CD4-positive, alpha-beta T cell treated with Interleukin-10 for 1 hour (primary cell): ENCODE data around the gene KDM3B.
A peak's percentile ranks its signal among the peaks of the same experiment; 100 is the strongest.

Experiments used
- DNase-seq: peaks from one replicate; pipeline ENCODE4 v3.0.0-alpha.2; 2020

The KDM3B gene

DNA sequence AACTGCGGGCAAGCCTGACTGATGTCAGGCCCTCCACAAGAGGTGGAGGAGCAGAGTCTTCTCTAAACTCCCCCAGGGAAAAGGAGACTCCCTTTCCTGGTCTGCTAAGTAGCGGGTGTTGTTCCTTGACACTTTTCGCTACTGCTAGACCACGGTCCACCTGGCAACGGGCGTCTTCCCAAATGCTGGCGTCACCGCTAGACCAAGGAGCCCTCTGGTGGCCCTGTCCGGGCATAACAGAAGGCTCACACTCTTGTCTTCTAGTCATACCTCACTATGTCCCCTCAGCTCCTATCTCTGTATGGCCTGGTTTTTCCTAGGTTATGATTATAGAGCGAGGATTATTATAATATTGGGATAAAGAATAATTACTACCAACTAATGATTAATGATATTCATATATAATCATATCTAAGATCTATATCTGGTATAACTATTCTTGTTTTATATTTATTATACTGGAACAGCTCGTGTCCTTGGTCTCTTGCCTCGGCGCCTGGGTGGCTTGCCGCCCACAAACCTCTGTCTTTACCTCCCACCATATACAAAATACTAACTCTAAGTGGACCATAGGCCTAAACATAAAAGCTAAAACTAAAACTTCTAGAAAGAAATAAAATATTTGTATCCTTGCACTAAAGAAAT lies 58.6 kb downstream of the KDM3B start:
- DNase-seq, result peak; percentile 25

DNA sequence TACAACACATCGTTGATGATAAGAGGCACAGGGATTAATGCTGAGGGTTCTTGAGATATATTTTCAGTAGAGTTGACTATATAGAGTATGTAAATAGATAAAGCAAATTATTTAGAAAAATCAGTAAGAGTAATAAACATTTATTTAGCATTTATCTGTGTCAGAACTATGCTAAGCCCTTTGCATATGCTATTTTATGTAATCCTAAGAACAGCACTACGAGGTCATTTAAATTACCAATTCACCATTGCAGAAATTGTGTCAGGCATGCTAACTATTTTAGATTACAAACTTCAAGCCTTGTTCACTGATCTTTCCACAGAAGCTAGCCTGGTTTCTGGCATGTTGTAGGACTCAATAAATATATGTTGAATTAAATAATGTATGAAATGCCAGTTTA lies 66.0 kb downstream of the KDM3B start:
- no peak for DNase-seq

DNA sequence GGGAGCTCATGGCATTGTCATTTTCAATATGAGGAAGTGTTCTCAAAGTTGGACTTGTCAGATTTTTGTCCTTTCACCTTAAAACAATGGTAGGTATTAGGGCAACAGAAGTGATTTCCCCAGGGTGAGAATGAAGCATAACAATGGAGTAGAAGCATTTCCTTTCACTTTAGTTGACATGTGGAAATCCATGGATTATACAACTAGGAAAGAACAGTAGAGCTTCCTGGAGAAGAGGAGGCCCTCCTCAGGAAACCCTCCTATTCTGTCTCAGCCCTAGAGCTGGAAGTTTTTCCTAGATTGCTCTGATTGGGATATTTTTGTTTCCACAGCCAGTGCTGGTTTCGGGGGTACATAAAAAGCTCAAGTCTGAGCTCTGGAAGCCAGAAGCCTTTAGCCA lies 72.6 kb downstream of the KDM3B start:
- no peak for DNase-seq

DNA sequence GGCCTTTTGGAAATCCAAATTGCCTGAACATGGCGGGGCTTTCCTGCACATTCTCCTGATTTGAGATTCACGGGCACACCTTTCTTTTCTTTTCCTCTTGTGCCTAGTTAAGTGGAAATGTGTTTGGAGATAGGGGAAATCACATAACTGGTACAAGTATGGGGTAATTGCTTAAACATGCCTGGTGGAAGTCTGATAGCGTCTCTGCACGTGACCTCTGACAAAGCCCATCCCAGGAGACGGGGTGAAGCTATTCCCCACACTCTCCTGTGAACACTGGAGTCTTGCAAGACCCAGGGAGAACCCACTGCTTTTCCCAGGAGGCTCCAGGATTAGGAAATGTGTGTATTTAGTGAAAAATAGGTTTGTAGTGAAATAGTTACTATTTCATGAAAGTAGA lies 83.5 kb downstream of the KDM3B start:
- no peak for DNase-seq

DNA sequence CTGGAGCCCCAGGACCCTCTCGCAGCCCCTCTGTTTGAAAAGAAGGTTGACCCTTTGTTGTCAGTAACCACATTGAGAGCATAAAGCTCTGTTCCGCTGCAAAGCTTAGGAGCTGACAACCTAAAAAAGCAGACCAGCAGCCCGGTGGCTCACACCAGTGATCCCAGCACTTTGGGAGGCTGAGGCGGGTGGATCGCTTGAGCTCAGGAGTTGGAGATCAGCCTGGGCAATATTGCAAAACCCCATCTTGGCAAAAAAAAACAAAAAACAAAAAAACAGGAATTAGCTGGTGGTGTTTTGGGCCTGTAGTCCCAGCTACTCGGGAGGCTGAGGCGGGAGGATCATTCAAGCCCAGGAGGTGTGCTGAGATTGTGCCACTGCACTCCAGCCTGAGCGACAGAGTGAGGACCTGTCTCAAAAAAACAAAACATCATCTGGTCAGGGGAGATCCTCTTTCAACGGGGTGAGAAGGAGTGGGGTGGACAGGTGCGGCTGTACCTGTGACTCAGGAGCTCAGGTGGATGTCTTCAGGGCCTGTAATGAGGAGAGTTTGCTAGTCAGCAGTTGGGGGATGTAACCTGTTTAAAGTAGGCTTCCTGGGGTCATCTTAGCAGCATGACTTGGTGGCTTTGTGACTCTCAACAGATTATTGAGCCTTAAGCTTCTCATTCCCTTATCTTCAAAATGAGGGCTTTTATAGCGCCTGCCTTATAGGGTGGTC lies 85.7 kb downstream of the KDM3B start:
- no peak for DNase-seq

DNA sequence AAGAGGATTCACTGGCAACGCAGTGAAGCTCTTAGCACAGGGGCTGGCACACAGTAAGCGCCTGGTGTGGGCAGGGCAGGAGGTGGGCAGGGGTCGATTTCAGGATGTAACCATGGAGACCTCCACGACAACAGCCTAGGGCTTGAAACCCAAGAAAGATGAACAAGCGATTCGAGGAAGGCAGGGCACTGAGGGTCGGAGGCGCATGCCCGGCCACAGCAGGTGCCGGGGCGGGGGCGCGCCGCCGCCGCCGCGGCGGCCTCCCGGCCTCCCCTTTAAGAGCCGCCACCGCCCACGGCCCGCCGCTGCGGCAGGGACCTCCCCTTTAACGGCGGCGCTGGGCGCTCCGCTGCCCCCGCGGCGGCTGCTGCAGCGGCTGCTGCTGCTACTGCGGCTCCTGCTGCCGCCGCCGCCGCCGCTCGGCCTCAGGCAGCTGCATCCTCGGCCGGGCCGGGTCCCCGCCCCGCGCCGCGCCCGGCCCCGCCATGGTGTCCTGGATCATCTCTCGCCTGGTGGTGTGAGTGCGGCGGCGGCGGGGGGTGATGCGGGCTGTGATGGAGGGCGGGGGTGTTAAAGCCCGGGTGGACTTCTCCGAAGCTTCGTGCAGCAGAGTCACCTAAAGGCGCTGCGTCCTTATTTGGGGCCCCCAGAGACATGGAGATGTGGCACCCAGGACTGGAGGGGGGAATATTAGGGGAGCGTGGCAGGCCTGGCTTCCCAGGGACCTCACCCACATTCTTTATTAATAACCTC lies 86.4 kb downstream of the KDM3B start, which contains the start of gene REEP2:
Gene REEP2, plus strand, starts transcription at position 334 of the 753 bp plus-strand sequence. Its CDS starts 152 bp downstream, at position 486.
- peak; percentile 59 for DNase-seq

DNA sequence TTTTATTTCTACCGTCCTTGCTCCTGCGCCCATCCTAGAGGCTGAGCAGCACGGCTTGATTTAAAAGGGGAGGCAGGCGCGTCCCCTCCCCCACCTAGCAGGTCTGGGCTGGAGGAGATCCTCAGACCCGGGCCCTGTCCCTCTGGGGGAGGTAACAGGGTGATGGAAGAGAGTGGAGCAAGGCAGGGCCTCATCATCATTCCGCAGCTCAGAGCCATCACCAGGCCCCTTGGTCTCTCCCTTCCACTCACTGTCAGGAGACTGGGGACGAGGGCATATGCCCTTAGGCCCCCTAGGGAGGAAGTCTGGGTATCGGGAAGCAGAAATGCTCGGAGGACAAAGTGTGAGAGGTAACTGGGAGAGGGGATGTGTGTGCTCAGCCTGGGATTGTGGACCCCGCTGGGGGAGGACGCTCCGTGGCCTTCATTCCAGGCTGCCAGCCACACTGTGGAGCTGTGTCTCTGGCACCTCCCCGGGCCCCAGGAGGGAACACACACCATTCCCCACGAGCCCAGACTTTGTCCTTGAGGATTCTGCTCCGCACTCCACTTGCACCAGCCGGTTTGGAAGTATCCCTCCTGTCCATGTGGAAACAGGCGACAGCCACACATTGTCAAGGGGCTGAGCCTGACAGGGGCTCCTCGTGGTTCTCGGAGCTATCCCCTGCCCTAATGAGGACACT lies 87.1 kb downstream of the KDM3B start:
- DNase-seq, result no peak

DNA sequence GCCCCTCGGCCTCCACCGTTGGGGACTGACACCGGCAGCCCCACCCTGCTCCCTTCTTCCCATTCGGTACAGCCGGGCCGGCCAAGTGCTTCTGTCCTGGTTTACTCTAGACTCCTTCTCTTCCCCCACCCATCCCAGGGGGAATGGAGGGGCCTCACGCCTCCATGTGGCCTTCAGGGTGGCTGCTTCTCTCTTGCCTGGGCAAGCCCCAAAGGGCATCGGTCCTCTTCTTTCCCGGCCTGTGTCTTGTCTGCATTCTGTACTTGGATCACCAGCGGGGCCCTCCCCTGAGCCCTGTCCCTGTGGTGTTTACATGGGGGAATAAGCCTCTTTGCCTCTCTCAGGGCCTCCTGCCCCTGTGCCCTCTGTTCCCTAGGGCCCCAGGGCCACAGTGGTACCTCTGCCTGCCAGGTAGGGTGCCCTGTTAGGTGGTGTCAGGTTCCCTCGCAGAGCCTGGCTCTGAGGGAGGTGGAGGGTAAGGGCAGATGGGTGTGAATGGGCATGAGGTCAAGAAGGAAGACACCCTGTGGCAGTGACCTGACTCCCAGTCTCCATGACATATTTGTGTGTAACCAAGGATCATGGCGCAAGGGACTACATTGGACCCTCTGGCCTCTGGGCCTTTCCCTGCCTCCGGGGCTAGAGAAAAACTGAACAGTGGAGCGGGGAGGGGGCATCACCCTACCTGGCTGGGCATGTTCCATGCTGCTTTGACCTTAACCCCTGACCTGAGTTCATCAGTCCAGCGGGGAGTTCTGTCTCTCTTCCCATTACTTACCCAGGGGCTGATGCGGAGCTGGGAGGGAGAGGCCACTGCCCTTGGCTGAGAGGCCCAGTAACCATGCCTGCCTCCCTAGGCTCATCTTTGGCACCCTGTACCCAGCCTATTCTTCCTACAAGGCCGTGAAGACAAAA lies 87.9 kb downstream of the KDM3B start:
- DNase-seq, result no peak

DNA sequence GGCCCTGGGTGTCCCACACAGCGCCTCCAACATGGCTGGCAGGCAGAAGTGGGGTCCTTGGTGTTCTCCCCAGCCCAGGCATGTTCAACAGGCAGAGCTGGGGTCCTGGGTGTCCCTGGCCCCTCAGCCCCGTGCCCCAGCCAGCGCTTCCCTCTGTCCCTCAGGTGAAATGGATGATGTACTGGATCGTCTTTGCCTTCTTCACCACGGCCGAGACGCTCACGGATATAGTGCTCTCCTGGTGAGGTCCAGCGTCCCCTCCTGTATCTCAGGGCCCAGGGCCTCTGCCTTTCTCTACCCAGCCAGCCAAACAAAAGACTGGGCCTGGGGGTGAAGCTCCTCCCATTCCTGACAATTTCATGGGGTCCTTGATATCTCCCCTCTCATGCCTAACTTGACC lies 88.7 kb downstream of the KDM3B start:
- DNase-seq, result no peak

DNA sequence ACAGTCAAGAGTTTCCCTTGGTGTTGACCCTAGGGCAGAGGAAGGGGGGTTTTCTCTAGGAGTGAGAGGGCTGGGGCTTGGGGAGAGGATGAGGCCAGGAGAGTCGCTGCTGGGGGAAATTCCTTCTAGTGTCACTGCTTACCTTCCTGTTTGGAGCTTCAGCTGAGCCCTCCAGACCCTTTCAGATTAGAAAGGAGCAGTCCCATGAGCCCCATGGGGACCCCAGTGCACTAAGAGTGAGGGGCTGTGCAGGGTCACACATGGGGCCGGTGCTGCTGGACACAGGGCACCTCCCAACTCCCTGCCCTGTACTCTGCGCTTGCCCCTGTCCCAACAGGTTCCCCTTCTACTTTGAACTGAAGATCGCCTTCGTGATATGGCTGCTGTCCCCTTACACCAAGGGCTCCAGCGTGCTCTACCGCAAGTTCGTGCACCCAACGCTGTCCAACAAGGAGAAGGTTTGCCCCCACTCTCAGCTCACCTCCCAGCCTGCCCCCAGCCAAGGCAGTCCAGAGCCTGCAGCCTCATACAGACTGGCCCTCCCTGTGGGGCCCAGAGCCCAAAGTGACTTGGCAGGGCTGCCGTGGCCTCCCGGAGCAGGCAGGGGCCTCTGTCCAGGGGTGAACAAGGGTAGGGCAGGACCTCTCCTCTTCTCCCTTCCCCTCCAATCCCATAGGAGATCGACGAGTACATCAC lies 91.7 kb downstream of the KDM3B start:
- no peak for DNase-seq

DNA sequence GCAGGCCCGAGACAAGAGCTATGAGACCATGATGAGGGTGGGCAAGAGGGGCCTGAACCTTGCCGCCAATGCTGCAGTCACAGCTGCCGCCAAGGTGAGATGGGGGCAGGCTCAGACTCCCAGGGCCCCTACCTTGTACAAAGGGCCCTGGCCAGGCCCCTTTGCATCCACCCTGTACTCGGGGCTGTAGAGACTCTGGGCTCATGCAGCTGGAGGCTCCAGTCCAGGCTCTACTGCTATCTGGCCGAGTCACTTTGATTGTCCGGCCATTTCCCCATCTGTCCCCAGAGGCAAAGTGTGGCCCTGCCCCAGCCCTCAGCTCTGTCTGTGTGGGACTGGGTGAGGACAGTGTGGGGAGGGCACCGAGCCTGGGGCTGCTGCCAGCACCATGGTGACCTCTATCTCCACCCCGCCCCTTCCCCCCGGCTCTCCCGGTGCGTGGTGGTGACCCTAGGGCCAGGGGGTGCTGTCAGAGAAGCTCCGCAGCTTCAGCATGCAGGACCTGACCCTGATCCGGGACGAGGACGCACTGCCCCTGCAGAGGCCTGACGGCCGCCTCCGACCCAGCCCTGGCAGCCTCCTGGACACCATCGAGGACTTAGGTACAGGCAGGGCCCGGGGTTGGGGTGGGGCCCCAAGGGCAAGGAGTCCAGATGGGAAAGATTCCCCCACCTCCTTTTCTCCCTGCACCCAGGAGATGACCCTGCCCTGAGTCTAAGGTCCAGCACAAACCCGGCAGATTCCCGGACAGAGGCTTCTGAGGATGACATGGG lies 92.5 kb downstream of the KDM3B start:
- DNase-seq, result no peak

DNA sequence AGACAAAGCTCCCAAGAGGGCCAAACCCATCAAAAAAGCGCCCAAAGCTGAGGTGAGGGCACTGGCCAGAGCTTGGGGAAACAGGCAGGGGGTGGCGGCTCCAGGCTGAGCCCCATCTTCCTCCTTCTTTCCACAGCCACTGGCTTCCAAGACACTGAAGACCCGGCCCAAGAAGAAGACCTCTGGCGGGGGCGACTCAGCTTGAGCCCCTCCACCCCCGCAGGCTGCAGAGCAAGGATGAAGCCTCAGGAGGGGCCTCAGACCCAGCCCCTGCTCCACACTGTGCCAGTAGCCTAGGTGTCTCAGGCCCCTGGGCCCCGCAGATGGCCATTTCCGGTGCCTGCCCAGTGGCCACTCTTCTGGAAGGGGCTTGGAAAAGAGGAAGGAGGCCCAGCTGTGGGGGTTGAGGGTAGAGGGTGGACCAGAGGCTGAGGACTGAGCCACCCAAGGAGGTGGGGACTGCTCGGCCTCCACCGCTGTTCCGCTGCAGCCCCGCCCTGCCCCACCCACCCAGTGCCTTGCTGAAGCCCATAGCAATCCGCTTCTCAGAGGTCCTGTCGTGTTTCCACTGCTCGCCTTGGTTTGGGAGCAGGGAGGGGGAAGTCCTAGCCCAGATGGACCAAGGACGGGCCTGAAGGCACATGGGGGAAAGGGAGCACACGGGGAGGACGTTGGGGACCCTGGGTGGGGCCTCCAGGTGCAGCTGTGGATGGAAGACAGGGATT lies 93.2 kb downstream of the KDM3B start:
- no peak for DNase-seq

DNA sequence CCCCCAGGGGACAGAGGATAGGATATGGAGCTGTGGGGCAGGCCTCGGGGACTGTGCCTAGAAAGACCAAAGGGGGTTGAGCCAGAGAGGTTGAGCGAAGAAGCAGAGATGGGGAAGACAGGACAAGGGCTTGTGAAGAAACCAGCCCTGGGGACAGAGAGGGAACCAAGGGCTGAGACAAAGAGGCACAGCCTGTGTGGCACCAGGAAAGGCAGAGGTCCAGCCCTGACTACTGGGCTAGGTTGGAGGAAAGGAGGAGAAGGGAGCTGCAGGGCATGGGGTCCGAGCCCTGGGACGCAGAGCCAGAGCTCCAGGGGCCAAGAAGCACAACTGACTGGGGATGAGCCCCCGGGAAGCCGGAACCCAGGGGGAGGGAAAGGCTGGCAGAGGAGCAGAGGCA lies 95.6 kb downstream of the KDM3B start:
- no peak for DNase-seq

DNA sequence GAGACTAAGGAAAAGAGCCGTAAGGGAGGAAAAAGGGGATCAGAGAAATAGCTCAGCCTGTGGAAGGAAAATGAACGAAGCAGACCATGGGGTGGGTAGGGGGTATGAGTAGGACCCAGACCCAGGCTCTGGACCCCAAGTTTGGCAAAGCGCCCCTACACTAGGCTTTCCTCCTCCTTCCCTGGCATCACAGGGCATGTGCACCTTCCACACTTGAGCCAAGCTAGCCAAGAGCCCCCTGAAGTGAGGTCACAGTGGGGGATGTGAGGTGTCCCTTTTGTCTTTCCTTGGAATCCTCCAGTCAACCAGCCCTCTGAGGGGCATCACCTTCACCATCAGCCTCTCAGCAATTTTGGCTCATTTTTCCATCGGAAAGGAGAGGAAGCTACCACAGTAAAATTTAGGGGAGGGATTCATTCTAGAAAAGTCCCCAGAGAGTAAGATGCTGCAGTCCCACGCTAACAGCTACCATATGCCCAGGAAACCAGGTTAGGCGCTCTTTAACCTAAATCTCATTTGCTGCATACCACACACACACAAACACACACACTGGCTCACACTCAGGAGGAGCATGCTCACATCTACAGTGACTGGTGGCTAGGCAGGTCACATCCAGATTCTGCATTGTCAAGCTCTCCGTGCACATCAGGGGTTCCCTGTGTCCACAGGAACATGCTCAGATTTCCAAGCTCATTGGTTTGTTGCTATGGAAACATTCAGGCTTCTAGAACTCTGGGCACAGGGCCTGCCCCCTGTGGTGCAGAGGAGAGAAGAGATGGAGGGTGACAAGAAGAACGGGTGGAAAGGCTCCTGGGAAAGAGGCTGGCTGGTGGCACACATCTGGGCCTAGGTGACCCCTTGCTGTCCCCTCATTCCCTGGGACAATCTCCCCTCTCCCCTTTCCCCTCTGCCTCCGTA lies 96.3 kb downstream of the KDM3B start:
- DNase-seq, result no peak

DNA sequence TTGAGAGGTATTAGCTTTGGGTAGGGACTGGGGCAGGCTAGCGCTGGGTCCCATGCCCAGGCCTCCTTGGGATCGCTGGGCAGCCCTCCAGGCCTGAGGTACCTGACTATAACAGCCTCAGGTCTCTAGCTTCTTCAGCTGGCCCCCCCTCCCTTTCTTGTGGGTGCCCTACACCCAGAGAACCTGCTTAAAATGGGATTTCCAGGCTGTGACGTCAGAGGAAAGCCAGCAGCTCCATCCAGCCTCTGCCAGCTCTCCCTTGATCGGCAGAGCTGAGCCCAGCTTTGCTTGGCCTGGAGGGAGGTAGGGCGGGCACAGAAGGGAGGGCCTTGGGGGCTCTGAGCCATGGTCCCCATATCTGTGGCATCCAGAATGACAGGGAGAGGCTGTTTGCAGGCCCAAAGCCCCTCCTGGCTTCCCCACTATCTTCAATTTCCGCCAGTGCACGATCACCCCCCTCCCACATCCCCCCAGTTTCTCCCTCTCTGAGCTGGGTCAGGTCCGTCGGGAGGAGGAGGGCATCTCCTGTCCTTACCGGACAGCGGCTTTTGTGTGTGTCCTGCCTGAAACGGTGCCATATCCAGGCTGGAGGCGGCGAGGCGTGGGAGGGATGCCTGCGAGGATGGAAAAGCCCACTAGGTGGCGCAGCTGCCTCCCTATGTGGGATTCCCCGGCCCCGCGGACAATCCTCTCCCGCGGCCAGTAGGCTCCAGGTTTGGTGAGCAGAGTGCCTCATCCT lies 97.2 kb downstream of the KDM3B start:
- DNase-seq, result peak; percentile 76

DNA sequence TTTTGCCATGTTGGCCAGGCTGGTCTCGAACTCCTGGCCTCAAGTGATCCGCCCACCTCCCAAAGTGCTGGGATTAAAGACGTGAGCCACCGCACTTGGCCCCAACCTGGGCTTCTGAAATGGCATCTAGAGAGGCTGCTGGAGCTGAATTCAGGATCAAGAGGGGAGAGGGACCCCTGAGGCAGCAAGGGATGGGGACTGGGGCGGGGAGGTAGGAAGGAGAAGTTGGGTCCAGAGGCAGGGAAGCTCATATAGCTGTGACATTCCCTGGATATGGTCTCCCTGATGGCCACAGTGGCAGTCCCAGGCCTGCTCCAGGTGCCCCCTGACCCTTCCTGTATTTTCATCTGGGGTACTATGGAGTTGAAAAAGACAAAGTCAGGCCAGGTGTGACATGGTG lies 98.5 kb downstream of the KDM3B start:
- DNase-seq, result no peak

DNA sequence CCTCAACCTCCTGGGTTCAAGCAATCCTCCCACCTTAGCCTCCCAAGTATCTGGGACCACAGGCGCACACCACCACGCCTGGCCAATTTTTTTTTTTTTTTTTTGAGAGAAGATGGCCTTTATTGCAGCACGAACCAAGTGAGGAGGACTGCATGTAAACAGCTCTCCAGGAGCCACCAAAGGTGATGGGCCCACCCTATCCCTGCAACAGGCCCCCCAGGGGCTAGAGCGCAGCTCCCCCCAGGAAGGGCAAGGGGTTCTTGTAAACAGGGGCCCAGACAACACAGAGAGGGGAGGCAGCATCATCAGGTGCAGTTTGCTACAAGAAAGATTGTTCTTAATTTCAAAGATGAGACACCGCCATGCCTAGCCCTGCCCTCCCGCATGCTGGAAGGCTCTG lies 100.2 kb downstream of the KDM3B start:
- no peak for DNase-seq

DNA sequence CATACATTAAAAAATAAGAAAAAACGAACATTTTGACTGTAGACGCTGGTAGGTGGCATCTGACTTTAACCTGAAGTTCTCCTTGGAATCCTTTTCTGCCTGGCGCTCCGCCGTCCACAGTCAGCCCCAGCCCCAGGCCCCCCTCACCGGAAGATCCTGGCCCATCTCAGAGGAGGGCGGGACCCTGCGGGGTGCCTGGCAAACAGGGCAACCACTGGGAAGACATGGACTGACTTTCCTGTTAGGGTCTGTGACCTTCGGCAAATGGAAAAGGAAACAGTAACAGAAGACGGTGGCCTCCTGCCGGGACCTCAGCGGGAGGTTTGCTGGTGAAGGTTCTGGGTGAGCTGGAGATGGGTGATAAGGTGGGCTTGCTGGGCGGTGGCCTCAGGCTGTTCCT lies 101.1 kb downstream of the KDM3B start:
- no peak for DNase-seq
